Liver (tissue), 9 donors: ENCODE measurements around the gene CNOT3. TPM values are rescaled to one million over a fixed set of nuclear protein-coding genes. Genes with fewer than 3 reads are reported as not detected.
A peak's percentile ranks its signal among the peaks of the same experiment; 100 is the strongest.

Experiments used
- DNase-seq: peaks from one replicate; pipeline ENCODE4 v3.0.0-alpha.2; 2017; ENCODE audit warnings: low spot score
- H3K27ac ChIP-seq, 2 donors: one replicate each; pipeline ENCODE4 v1.7.0; 2013; ENCODE audit warnings: inconsistent platforms in 2 of 2, low read length in 2 of 2, control low read depth in 1 of 2, low read depth in 1 of 2, mild to moderate bottlenecking in 1 of 2
- H3K27me3 ChIP-seq, 4 donors: one replicate each; pipeline versions ENCODE4 v1.6.1 to v1.7.0; 2013; ENCODE audit warnings: low read length in 3 of 4, inconsistent platforms in 1 of 4, mild to moderate bottlenecking in 1 of 4, moderate library complexity in 1 of 4; ENCODE audit not compliant: control insufficient read depth in 4 of 4, insufficient read depth in 4 of 4
- H3K36me3 ChIP-seq, 4 donors: one replicate each; pipeline versions ENCODE4 v1.6.1 to v1.7.0; 2013; ENCODE audit warnings: low read length in 3 of 4, mild to moderate bottlenecking in 3 of 4, low read depth in 1 of 4, moderate library complexity in 1 of 4; ENCODE audit not compliant: control insufficient read depth in 4 of 4, insufficient read depth in 3 of 4
- H3K4me1 ChIP-seq, 4 donors: one replicate each; pipeline versions ENCODE4 v1.6.1 to v1.7.0; 2013; ENCODE audit warnings: low read length in 3 of 4, mild to moderate bottlenecking in 3 of 4, moderate library complexity in 1 of 4; ENCODE audit not compliant: control insufficient read depth in 4 of 4, insufficient read depth in 4 of 4
- H3K4me3 ChIP-seq, 3 donors: one replicate each; pipeline versions ENCODE4 v1.6.1 to v1.7.0; 2013; ENCODE audit warnings: low read length in 3 of 3, control low read depth in 1 of 3, low read depth in 1 of 3, mild to moderate bottlenecking in 1 of 3
- H3K9ac ChIP-seq, 2 donors: one replicate each; pipeline ENCODE4 v1.7.0; 2013; ENCODE audit warnings: low read length in 2 of 2, mild to moderate bottlenecking in 2 of 2, moderate library complexity in 2 of 2, control low read depth in 1 of 2, low read depth in 1 of 2
- H3K9me3 ChIP-seq, 4 donors: one replicate each; pipeline versions ENCODE4 v1.6.1 to v1.7.0; 2013; ENCODE audit warnings: low read length in 3 of 4; ENCODE audit not compliant: control insufficient read depth in 4 of 4
- ATF3 ChIP-seq: IDR thresholded peaks from 2 replicates; pipeline ENCODE4 v1.6.1; 2016; ENCODE audit warnings: antibody characterized with exemption
- CTCF ChIP-seq: fragments of 150-350 bp; IDR thresholded peaks from 2 replicates; pipeline ENCODE4 v1.5.1; 2017; ENCODE audit warnings: improper control_type of control experiment, low read depth, low read length; ENCODE audit not compliant: missing input control
- EGR1 ChIP-seq, 2 donors: IDR thresholded peaks; 2 replicates each; pipeline ENCODE4 v1.6.1; 2016 to 2018; ENCODE audit warnings: antibody characterized with exemption in 2 of 2, low read depth in 2 of 2
- FOXA1 ChIP-seq: IDR thresholded peaks from 2 replicates; pipeline ENCODE4 v1.6.1; 2016; ENCODE audit warnings: antibody characterized with exemption
- FOXA2 ChIP-seq: IDR thresholded peaks from 2 replicates; pipeline ENCODE4 v1.6.1; 2016; ENCODE audit warnings: antibody characterized with exemption
- GABPA ChIP-seq, 2 donors: IDR thresholded peaks in 1 of 2; conservative IDR thresholded peaks in 1 of 2; 2 replicates each; pipeline ENCODE4 v1.6.1; 2016; ENCODE audit warnings: antibody characterized with exemption in 2 of 2, mild to moderate bottlenecking in 1 of 2, moderate library complexity in 1 of 2
- HNF4A ChIP-seq, 2 donors: conservative IDR thresholded peaks; 2 replicates each; pipeline ENCODE4 v1.6.1; 2016; ENCODE audit warnings: antibody characterized with exemption in 2 of 2, mild to moderate bottlenecking in 2 of 2
- HNF4G ChIP-seq: IDR thresholded peaks from 2 replicates; pipeline ENCODE4 v1.6.1; 2016; ENCODE audit warnings: antibody characterized with exemption
- JUND ChIP-seq, 2 donors: IDR thresholded peaks; 2 replicates each; pipeline ENCODE4 v1.6.1; 2016; ENCODE audit warnings: antibody characterized with exemption in 2 of 2
- MAX ChIP-seq: IDR thresholded peaks from 2 replicates; pipeline ENCODE4 v1.6.1; 2016; ENCODE audit warnings: antibody characterized with exemption
- NR2F2 ChIP-seq: IDR thresholded peaks from 2 replicates; pipeline ENCODE4 v1.6.1; 2016; ENCODE audit warnings: antibody characterized with exemption
- RAD21 ChIP-seq, 2 donors: IDR thresholded peaks; 2 replicates each; pipeline ENCODE4 v1.6.1; 2016; ENCODE audit warnings: antibody characterized with exemption in 2 of 2, mild to moderate bottlenecking in 2 of 2
- REST ChIP-seq: IDR thresholded peaks from 2 replicates; pipeline ENCODE4 v1.6.1; 2016; ENCODE audit warnings: antibody characterized with exemption, mild to moderate bottlenecking
- RXRA ChIP-seq, 2 donors: IDR thresholded peaks; 2 replicates each; pipeline ENCODE4 v1.6.1; 2017 to 2018; ENCODE audit warnings: antibody characterized with exemption in 2 of 2, mild to moderate bottlenecking in 1 of 2
- SP1 ChIP-seq: IDR thresholded peaks from 2 replicates; pipeline ENCODE4 v1.6.1; 2018; ENCODE audit warnings: antibody characterized with exemption, mild to moderate bottlenecking
- TAF1 ChIP-seq: conservative IDR thresholded peaks from 2 replicates; pipeline ENCODE4 v1.6.1; 2016; ENCODE audit warnings: antibody characterized with exemption, mild to moderate bottlenecking
- YY1 ChIP-seq: IDR thresholded peaks from 2 replicates; pipeline ENCODE4 v1.6.1; 2016; ENCODE audit warnings: antibody characterized with exemption, mild to moderate bottlenecking
- ZBTB33 ChIP-seq: IDR thresholded peaks from 2 replicates; pipeline ENCODE4 v1.6.1; 2016; ENCODE audit warnings: antibody characterized with exemption
- WGBS: extraction: QIAGEN DNeasy Blood & Tissue Kit; methylation state at CpG from one replicate; pipeline ENCODE4 v1.1.7; 2013; 5-methylcytosine and 5-hydroxymethylcytosine counted together
- polyA plus RNA-seq, 2 donors: library from polyadenylated mRNA; stranded (reverse) in 1 of 2; unstranded in 1 of 2; fragments of 200-250 nt in 1 of 2; fragments of >200 nt in 1 of 2; fragmentation: Nextera tagmentation in 1 of 2; extraction: Ambion mirVana in 1 of 2; gene quantifications; one replicate each; pipeline versions ENCODE4 v1.2.1 to v1.2.3, GENCODE V29; 2013 to 2015
- total RNA-seq, 2 donors: library from RNA; depleted of rRNA; stranded (reverse); fragments of >200 nt; gene quantifications; one replicate each; pipeline ENCODE4 v1.2.3, GENCODE V29; 2014
- donor health status: healthy.
- donor health status: healthy.
- donor health status: healthy.
- donor health status: healthy.
- donor health status: healthy.

CNOT3 gene
- total and polyA plus RNA-seq, 4 donors: 3.7 to 13.0 (median 9.1) TPM

GRCh38 chr19:54109651-54110050, 27.9 kb upstream of the CNOT3 start (continued):
- no peak for TF ChIP-seq HNF4G
- TF ChIP-seq YY1: no peak
- TF ChIP-seq TAF1: no peak
- TF ChIP-seq NR2F2: no peak
- TF ChIP-seq MAX: no peak
- TF ChIP-seq ATF3: no peak
- no peak for TF ChIP-seq FOXA1
- no peak for TF ChIP-seq FOXA2

GRCh38 chr19:54114340-54115108, 23.0 kb upstream of the CNOT3 start:
- Histone ChIP-seq H3K4me1 (peaks cover 3 to 20% (median 17%) of the 10 kb centered on the region in 4 donors), H3K27ac (peak overlapping the region; percentile 4 to 90), H3K36me3 (peaks cover 3 to 27% (median 12%) of the 10 kb centered on the region in 4 donors), H3K9ac (peak overlapping the region; percentile 68 to 69), H3K27me3 (no peaks in the 10 kb centered on the region), H3K4me3 (peak overlapping the region; percentile 62 to 98 (median 94)), H3K9me3 (no peaks in the 10 kb centered on the region)
- WGBS: 22% methylated on average over 28 of the region's 28 CpGs
- TF ChIP-seq RAD21 (IDR thresholded peaks at IDR 0.05) (no peak), HNF4G (no peak), FOXA1 (no peak), TAF1 (no peak), EGR1 (IDR thresholded peaks at IDR 0.05; ENCODE audit: low read depth in 2 of 2) (no peak), REST (no peak), CTCF (no peak), RXRA (IDR thresholded peaks at IDR 0.05) (no peak), MAX (no peak), NR2F2 (no peak), SP1 (no peak), ZBTB33 (no peak), YY1 (no peak), FOXA2 (no peak), HNF4A (conservative IDR thresholded peaks at IDR 0.05) (no peak), JUND (IDR thresholded peaks at IDR 0.05) (no peak), GABPA (IDR thresholded peaks at IDR 0.05 in 1 of 2, conservative IDR thresholded peaks at IDR 0.05 in 1 of 2) (no peak)
- DNase-seq: no peak
